GM21423 (cell line): ENCODE measurements around the gene INO80E.
"Not testable (repeated sequence)": the region's sequence is repeated elsewhere in the genome, so short reads cannot be mapped to it uniquely, and the experiment has no call there.

Experiments
- ATAC-seq: cut with Tn5 transposase; IDR thresholded peaks from one replicate; pipeline ENCODE4 v1.9.1; 2021; ENCODE audit warnings: mild to moderate bottlenecking, moderate library complexity; ENCODE audit not compliant: unreplicated experiment

INO80E gene

GRCh38 chr16:30009085-30009862, 13.2 kb downstream of the INO80E start:
- ATAC-seq: no peak

- ATAC-seq: no peak
Observed at GRCh38 chr16:30009990-30010843, 14.2 kb downstream of the INO80E start.

GRCh38 chr16:30010844-30011713, 15.0 kb downstream of the INO80E start, which contains the start of gene DOC2A:
Gene DOC2A (minus strand): TSS chr16:30011027. CDS start chr16:30010222, 805 bp downstream.
- no peak for ATAC-seq

- no peak for ATAC-seq
Observed at GRCh38 chr16:30011714-30012504, 15.9 kb downstream of the INO80E start.

GRCh38 chr16:30012598-30012997, 16.6 kb downstream of the INO80E start:
- ATAC-seq: not testable (repeated sequence)

GRCh38 chr16:30015450-30015849, 19.4 kb downstream of the INO80E start:
- ATAC-seq: not testable (repeated sequence)

- no peak for ATAC-seq
Observed at GRCh38 chr16:30016555-30017276, 20.7 kb downstream of the INO80E start.

GRCh38 chr16:30017277-30017656, 21.2 kb downstream of the INO80E start:
- ATAC-seq: no peak

- not testable (repeated sequence) for ATAC-seq
Observed at GRCh38 chr16:30017937-30018336, 21.9 kb downstream of the INO80E start.

GRCh38 chr16:30018731-30019158, 22.7 kb downstream of the INO80E start:
- ATAC-seq: no peak

- ATAC-seq: no peak
Observed at GRCh38 chr16:30022887-30023286, 26.8 kb downstream of the INO80E start, which contains the start of gene C16orf92. Gene C16orf92 (plus strand): TSS chr16:30023198. CDS start chr16:30023341, 143 bp downstream.

GRCh38 chr16:30023586-30023985, 27.5 kb downstream of the INO80E start:
- no peak for ATAC-seq

GRCh38 chr16:30024451-30024850, 28.4 kb downstream of the INO80E start:
- no peak for ATAC-seq

GRCh38 chr16:30025156-30025555, 29.1 kb downstream of the INO80E start:
- no peak for ATAC-seq

- no peak for ATAC-seq
Observed at GRCh38 chr16:30025574-30025973, 29.5 kb downstream of the INO80E start.

- ATAC-seq: no peak
Observed at GRCh38 chr16:30026449-30026848, 30.4 kb downstream of the INO80E start.

GRCh38 chr16:30027588-30028437, 31.8 kb downstream of the INO80E start:
- no peak for ATAC-seq

GRCh38 chr16:30028438-30029076, 32.5 kb downstream of the INO80E start:
- ATAC-seq: no peak
